Prostate gland (tissue), 2 donors: Measurements from ENCODE around the gene RAB8B. TPM values are rescaled to one million over a fixed set of nuclear protein-coding genes. Genes with fewer than 3 reads are reported as not detected.

Source experiments
- DNase-seq: peaks from one replicate; pipeline ENCODE4 v3.0.0-alpha.2; 2019; ENCODE audit warnings: low spot score
- H3K27ac ChIP-seq, 2 donors: fragments of 200-600 bp; sonication (generic); 2 replicates each; pipeline ENCODE4 v1.5.1; 2017 to 2019
- H3K27me3 ChIP-seq: fragments of 200-600 bp; sonication (generic); replicated peaks from 2 replicates; pipeline ENCODE4 v1.5.1; 2019; ENCODE audit not compliant: insufficient read depth
- H3K36me3 ChIP-seq, 2 donors: fragments of 200-600 bp; sonication (generic); 1 replicate in 1 of 2; 2 replicates in 1 of 2; pipeline versions ENCODE4 v1.5.1 to v1.8.1; 2017 to 2019
- H3K4me1 ChIP-seq: fragments of 200-600 bp; sonication (generic); replicated peaks from 2 replicates; pipeline ENCODE4 v1.5.1; 2019
- H3K4me3 ChIP-seq, 2 donors: fragments of 200-600 bp; sonication (generic); 2 replicates each; pipeline ENCODE4 v1.5.1; 2017 to 2019
- H3K9me3 ChIP-seq: fragments of 200-600 bp; sonication (generic); 2 replicates; pipeline ENCODE4 v1.5.1; 2017
- CTCF ChIP-seq, 4 experiments: fragments of 200-600 bp in 2 of 4; fragments of 450-650 bp in 2 of 4; sonication (generic) in 2 of 4; IDR thresholded peaks; 1 replicate in 3 of 4; 2 replicates in 1 of 4; pipeline ENCODE4 v1.5.1; 2016 to 2019; ENCODE audit warnings: antibody characterized with exemption in 4 of 4, mild to moderate bottlenecking in 2 of 4, moderate library complexity in 2 of 4
- POLR2A ChIP-seq: fragments of 450-650 bp; IDR thresholded peaks from one replicate; pipeline ENCODE4 v1.6.1; 2016; ENCODE audit warnings: antibody characterized with exemption, mild to moderate bottlenecking
- POLR2AphosphoS5 ChIP-seq: sonication (generic); formaldehyde crosslinking; IDR thresholded peaks from one replicate; pipeline ENCODE4 v1.6.1; 2017; ENCODE audit warnings: antibody characterized with exemption
- WGBS: methylation state at CpG from one replicate; pipeline ENCODE4 v1.1.5; 2018; 5-methylcytosine and 5-hydroxymethylcytosine counted together
- intact Hi-C: fragments of 100-400 bp; cut with DNase I; formaldehyde crosslinking; loops from one replicate; pipeline ENCODE4 v1.14.2; 2022
- total RNA-seq, 2 donors: library from RNA; depleted of rRNA; stranded (reverse); fragments of >200 nt; gene quantifications; one replicate each; pipeline ENCODE4 v1.1.0, GENCODE V29; 2016

Gene RAB8B
- total RNA-seq, 2 donors from 2014 or later = 18.5 to 29.2 TPM

GRCh38 chr15:63212050-63213004, 22.9 kb downstream of the RAB8B start:
- H3K27me3 ChIP-seq = no peaks in the 10 kb centered on the region
- H3K27ac ChIP-seq = peak overlapping the region; percentile 67 to 77
- no peak overlapping the region for H3K4me3 ChIP-seq
- H3K36me3 ChIP-seq = no peaks in the 10 kb centered on the region
- TF ChIP-seq POLR2A = no peak
- peak; percentile 83 for TF ChIP-seq POLR2AphosphoS5
- no peak for TF ChIP-seq CTCF (IDR thresholded peaks at IDR 0.05)
- H3K4me1 ChIP-seq = peaks cover 23% of the 10 kb centered on the region
- no peaks in the 10 kb centered on the region for H3K9me3 ChIP-seq
- intact Hi-C loops = no loop called here
- WGBS = 54% methylated on average over 10 of the region's 10 CpGs
- peak; percentile 49 for DNase-seq

- no peaks in the 10 kb centered on the region for H3K36me3 ChIP-seq
- no peak overlapping the region for H3K27ac ChIP-seq
- H3K4me3 ChIP-seq = no peak overlapping the region
- H3K9me3 ChIP-seq = no peaks in the 10 kb centered on the region
- no peak for DNase-seq
- no peaks in the 10 kb centered on the region for H3K27me3 ChIP-seq
- TF ChIP-seq POLR2A (no peak), POLR2AphosphoS5 (no peak), CTCF (IDR thresholded peaks at IDR 0.05) (no peak)
- no peaks in the 10 kb centered on the region for H3K4me1 ChIP-seq
- intact Hi-C loops = no loop called here
- WGBS = 63% methylated on average over 5 of the region's 5 CpGs
These were observed 28.8 kb downstream of the RAB8B start for GRCh38 chr15:63218100-63218808.

GRCh38 chr15:63219196-63219710, 29.8 kb downstream of the RAB8B start:
- H3K4me3 ChIP-seq = no peak overlapping the region
- no peaks in the 10 kb centered on the region for H3K9me3 ChIP-seq
- no peak for DNase-seq
- 86% methylated on average over 3 of the region's 3 CpGs for WGBS
- no peaks in the 10 kb centered on the region for H3K27me3 ChIP-seq
- TF ChIP-seq CTCF (IDR thresholded peaks at IDR 0.05) (no peak), POLR2A (no peak), POLR2AphosphoS5 (no peak)
- H3K36me3 ChIP-seq = no peaks in the 10 kb centered on the region
- no peak overlapping the region for H3K27ac ChIP-seq
- no peaks in the 10 kb centered on the region for H3K4me1 ChIP-seq
- intact Hi-C loops = no loop called here

GRCh38 chr15:63221346-63221745, 31.9 kb downstream of the RAB8B start:
- 78% methylated on average over 3 of the region's 3 CpGs for WGBS
- TF ChIP-seq POLR2A (no peak), POLR2AphosphoS5 (no peak), CTCF (IDR thresholded peaks at IDR 0.05) (no peak)
- no peak for DNase-seq

More at GRCh38 chr15:63221346-63221745, 31.9 kb downstream of the RAB8B start:
- Histone ChIP-seq H3K36me3 (no peaks in the 10 kb centered on the region), H3K27me3 (no peaks in the 10 kb centered on the region), H3K27ac (no peak overlapping the region), H3K4me1 (no peaks in the 10 kb centered on the region), H3K9me3 (no peaks in the 10 kb centered on the region), H3K4me3 (no peak overlapping the region)
- intact Hi-C loops = no loop called here
